ENCODE results near the gene MED27.

- no peak for TF ChIP-seq MYC (IDR thresholded peaks at IDR 0.05; ENCODE audit: low read depth, low read length)
- TF ChIP-seq CTCF (IDR thresholded peaks at IDR 0.05; ENCODE audit: low read depth, low read length): no peak
These were observed 7.7 kb downstream of the MED27 start for GRCh38 chr9:132071847-132072507.
